ENCODE data around the gene TENM4. TPM values are rescaled to one million over a fixed set of nuclear protein-coding genes. Genes with fewer than 3 reads are reported as not detected.

Gene TENM4
- polyA plus RNA-seq, 12 donors = 6.1 to 12.6 (median 7.8) TPM; not detected in 1

DNA sequence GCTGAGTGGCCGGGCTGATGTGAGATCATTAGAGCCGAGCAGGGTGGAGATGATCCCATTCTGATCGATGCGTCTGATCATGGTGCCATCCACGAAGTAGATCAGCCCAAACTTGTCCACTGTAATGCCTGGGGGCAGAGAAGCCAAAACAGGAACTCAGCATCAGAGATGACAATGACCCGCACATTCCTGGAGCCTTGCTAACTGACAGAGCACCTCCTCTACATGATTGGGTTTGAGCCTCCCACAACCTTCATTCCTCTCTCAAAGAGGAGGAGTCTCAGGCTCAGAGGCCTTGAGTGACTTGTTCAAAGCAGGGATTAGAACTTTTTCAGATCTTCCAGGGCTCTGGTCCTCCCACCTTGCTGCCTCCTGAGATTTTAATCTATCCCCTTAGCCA, 732.4 kb downstream of the TENM4 start:
- DNase-seq = no peak

DNA sequence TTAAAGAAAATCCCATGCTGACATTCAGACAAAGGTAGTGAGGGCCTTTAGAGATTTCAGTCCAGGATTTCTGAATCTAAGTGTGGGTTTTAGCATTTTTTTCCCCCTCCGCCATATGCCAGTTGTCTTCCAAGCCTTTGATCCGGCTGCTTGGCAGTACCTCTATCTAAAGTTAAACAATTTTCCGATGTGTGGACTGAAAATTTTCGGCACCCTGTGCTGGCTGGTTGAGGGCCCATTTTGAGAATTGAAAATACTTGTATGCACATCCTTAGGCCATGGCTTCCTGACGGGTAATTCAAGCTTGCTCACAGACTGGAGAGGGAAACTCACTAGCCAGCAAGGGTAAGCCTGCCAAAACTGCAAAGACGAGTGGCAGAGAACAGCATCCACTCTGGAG, 734.3 kb downstream of the TENM4 start:
- DNase-seq = peak; percentile 11

DNA sequence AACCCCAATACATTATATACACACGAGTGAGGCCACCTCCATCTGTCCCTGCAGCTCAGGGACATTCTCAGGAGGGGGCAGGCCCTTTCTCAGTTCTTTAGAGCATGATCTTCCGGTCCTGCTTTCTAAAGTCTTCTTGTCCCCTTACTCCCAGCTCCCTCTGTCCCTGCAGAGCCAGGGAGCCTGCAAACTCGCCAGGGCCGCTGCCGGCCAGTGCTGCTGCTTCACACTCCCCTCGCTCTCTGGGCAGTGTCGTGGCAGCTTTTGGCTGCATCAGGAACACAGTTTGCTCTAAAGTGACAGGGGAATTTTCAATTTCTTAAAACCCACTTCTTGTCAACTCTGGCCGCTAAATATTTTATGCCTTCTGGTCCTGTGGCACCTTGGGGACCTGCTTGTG, 736.0 kb downstream of the TENM4 start:
- DNase-seq = no peak

DNA sequence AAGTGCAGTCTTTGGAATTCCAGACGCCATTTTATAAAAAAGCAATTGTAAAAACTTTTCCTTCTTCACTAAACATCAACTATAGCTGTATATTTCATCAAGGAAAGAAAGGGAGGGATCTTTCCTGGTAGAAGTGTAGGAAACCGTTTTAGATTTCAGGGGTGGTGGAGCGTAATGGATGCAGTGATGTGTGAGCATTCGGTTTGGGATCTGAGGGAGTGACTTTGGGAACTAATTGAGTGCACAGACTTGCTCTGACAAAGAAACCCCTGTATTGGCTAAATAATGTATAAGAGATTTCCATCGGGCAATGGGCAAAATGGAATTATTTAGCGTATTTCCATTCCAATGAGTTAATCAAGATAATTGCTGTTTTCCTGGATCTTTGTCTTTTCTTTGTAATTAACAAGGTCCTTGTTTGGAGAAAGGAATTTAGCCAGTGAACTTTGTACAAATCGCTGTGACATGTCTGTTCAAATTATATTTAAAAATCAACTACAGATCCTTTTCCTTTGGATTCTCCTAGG, 741.2 kb downstream of the TENM4 start:
- no peak for DNase-seq

DNA sequence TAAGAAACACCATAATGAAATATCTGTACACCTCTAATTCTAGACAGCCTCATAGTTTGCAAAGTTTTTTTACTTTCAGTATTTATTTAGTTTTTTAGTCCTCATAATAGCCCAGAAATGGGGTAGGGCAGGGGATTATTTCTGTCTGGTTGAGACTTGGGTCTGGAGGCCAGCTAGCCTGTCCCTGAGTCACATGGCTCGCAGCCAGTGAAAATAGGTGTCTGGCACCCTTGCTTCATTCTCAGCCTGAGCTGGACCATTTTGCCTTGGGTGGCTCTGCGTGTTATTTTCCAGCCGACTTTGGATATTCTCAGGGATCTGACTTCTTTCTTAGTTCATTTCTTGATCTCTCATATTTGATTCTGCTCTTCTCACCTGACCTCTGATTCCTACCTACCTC, 742.2 kb downstream of the TENM4 start:
- DNase-seq = no peak

DNA sequence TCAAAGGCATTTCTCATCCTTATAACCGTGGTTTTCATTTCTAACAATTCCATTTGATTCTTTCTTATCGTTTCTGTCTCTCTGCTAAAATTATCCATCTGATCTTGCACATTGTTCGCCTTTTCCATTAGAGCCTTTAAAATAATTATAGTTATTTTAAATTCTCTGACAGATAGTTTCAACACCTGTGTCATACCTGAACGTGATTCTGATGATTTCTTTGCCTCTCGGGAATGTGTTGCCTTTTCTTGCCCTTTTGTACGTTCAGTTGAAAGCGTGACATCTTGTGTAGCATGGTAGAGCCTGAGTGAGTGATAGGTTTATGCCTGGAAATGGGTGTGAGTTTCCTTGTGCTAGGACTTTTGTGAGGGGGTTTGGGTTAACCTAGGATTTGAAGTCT, 744.7 kb downstream of the TENM4 start:
- DNase-seq = no peak

DNA sequence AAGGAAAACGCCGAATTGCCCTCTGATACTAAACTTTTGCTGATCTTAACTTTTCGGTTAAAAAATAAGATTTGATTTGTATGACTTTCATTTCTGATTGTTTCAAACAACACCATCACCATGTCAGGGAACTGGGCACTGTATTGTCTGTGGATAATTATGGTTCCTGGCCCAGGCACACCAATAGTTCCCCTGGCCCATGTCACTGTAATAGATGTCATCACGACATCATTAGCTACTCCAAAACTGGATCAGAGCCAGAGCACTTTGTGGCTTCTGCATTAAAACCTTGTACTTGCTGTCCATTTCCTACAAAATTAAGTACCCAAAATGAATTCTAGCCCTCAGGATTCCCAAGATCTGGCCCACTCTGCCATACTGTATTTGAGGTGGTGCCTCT, 746.7 kb downstream of the TENM4 start:
- no peak for DNase-seq

DNA sequence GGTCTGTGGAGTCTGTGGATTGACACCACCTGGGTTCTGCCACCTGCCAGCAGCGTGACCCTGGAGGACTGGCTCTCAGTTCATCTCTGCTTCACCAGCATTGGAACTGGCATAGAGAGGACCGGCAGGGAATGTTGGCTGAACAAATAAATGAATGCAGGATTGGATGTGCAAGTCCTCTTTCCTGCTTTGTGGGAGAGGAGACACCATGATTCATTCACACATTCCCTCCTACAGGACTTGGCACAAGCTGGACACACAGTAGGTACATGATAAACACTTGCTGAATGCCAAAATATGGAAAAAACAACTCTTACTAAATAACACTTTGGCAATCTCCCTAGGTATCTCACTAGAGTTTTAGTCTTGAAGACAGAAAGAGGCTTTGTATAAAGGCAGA, 749.6 kb downstream of the TENM4 start:
- DNase-seq = no peak

DNA sequence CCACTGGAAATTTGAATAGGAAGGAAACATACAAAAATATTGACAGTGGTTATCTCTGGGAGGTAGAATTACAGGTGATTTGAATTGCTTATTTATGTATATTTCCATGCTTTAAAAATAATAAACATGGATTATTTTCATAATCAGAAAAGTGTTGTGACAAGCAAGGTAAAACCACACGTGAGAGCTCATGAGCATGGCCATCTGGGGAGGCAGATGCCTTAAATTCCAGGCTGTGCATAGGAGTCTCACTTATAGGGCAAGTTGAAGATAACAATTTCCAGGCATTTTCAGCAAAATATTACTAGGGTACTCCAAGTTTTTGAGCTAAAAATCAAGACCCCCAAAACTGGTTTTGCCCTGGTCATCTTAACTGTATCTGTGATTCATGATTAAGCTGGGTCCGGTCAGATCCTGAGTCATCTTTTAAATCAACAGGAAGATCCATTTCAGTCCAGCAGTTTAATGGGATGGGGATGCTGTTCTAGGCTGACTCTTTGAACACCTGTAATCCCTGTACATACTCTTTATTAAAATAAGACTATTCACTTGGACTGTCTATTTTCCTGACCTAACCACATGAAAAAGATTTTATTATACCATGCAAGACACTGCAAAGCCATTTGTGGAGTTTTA, 750.4 kb downstream of the TENM4 start:
- no peak for DNase-seq

DNA sequence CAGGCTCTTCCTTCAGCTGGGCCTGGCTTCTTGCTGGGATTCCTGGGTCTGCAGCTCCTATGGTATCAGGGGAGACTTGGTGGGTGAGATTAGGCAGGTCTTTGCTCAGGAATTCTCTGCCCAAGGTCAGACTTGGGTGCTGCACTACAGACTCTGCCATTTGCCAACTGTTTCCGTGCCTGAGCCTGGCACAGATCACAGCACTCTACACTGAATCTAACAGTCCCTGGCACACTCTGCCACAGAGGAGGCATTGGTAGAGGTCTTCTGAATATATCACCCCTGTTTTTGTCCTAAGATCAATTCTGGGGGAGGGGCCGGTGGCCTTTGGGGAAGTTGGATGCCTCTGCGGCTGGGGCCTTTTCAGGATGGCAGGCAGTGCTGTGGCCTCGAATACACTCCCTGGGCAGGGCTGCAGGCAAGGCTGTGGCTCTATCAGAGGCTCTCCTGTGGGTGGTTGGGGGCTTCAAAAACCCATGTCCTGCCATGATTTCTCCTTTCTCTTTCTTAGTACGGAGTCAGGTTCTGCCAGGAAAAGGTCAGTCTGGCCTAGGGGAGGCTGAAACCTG, 751.2 kb downstream of the TENM4 start:
- no peak for DNase-seq

DNA sequence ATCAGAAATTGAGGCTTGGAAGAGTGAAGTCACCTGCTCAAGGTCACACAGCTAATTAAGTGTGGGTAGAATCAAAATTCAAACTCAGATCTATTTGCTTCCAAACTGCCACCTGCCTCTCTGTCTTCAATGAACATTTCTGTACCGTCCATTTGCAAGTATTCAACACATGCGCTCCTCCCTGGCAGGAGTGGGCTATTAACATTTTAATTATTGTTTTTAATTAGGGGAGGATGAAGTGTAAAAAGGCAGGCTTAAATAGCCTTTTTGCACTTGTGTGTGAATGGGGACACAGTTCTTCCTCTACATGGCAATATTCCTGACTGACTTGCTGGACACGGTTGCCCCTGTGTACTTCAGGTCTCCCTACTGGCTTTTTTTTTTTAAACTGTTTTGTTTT, 751.7 kb downstream of the TENM4 start:
- DNase-seq = no peak

DNA sequence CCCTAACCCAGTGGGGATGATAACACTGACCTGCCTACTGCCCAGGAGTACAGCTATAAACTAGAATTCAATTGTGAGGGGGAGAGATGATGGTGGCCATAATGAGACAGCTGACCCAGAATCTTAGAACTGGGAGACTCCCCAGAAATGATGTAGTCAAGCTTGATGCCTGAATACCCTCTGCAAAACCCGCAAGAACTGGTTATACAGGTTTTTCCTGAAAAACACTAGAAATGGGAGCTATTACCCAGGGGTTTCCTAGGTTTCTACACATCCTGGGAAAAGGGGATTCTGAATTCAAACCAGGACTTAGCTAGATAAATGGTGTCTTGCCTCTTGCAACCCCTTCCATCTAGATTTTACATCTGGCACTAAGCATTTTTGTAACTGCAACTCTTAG, 752.4 kb downstream of the TENM4 start:
- DNase-seq = no peak

DNA sequence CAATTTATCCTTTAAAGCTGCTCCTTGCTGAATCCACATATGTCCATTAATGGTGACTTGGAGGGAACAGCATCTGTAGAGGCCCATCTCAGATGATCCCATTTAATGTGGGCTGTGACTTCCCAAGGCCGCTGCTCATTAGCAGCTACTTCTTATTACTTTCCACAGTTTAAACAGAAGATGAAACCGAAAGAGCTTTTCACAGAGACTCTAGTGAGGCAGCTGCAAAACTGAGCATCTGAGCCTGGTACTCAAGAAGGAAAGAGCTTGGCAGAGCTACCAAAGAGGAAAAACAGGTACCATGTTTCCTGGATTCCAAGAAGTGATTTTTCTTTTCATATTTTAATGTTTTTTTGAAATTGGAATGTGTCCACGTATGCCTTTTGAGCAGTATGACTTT, 755.7 kb downstream of the TENM4 start:
- peak; percentile 3 for DNase-seq

DNA sequence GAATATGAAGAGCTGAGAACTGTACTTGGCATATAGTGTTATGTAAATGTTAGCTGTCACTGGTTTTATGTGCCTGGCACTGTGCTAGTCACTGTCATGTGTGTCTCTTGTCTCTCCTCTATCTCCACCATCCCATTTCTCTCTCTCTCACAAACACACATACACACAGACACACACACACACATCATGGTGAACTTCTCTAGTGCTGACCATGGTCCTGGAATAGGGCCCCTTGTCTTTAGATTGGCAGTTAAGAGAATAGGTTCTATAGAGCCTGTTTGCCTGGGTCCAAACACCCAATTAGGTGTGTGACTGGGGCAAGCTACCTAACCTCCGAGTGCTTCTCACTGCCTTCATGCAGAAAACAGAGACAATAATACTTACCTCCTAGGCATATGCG, 756.5 kb downstream of the TENM4 start:
- DNase-seq = no peak

DNA sequence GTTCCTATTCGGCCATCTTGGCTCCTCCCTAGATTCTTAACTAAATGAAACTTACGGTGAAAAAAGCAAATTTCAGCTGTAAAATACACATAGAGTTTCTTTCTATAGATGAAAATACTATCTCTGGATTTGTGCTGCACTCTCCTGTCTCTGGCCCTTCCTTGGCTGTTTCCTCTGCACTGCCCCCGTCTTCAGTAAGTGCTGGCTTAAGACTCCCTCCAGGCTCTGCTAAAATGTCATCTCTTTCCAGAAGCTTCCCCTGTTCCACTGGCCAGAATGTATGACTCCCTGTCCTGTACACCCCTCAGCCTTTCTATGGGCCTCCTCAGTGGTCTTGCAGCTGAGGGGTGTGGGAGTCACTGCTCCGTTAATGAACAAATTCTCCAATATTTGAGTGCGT, 757.1 kb downstream of the TENM4 start:
- DNase-seq = no peak

DNA sequence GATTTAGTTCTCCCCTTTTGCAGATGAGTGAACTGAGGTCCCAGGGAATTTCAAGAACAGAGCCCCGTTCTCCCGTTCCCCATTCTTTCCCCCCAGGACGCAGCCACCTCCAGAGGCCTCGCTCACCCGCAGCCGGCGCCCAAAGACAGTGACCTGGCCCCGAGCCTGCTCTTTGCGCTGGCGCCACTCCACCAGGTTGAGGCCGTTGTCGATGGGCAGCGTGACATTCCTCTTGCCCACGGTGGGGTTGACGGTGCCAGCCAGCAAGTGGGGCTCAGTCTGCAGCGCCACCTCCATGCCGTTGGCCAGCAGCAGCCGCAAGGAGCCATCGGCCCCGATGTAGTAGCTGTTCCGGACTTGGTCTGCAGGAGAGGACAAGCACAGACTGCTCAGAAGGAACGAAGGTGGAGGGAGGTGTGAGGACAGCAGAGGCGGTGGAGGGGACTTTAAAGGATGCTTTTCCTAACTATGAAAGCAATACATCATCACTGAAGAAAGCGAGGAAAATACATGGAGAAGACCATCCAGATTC, 764.7 kb downstream of the TENM4 start:
- DNase-seq = no peak

DNA sequence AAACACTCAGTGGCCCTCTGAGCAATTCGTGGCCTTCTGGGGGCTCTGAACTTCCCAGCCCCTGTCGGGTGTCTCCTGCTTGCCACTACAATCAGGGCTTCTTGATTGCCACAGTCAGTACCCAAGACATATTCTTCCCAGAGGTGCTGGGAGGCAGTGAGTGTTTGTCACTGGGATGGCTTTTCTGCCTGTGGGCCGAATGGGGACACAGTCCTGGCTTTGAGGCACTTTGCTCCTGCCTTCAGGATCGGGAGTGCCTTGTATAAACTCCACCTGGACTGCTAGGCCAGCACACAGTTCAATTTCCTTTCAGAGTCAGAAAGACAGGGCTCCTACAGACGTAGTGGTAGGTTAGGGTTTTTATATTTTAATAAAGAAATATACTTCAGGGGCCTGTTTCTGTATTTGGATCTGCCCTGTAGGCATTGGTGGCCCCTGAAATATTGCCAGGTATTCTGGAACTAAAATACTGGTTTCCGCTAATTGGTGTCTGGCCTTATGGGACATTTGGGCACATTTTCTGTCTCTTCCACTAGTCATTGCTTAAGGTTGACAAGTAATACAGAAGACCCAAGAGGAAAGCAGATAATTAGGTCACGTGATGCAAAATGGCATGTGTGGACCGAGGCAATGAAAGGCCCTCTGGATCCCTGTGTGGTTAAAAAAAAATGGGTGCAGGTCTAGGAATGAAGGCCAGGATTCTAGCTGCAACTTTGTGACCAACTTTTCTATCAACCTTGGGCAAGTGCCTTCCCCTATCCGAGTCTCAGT, 767.8 kb downstream of the TENM4 start:
- no peak for DNase-seq

DNA sequence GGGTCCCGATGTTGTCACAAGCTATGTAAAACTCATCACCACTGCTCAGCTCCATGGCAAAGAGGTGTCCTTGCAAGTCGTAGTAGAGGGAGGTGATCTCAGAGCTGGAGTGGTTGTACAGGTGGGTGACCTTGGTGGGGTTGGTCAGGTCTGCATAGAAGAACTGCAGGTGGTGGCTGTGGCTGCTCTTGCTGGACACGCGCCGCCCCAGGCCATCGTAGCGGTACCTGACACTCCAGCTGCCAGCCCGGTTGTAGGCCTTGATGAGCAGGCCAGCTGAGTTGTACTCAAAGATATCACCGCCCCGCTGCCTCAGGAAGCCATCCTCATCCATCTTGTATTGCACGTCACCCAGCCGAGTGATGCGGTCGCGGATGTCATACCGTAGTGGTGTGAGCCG, 771.6 kb downstream of the TENM4 start:
- DNase-seq = no peak

DNA sequence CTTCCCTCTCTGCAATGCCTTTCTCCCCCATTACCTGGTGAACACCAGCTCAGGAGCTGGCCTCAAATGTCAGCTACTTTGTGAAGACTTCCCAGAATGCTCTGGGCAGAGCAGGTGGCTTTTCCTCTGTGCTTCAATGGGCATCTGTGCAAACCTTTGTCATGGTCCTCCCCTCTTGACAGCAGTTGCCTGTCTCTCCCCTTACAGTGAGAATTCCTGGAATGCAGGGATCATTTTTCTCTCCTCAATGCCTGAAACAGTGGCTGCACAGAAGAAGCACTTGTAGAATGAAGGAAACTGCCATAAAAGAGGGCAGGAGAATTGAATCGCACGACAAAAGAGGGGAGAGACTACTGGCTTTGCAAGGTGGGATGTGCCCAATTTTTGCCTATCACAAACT, 773.4 kb downstream of the TENM4 start:
- DNase-seq = no peak

DNA sequence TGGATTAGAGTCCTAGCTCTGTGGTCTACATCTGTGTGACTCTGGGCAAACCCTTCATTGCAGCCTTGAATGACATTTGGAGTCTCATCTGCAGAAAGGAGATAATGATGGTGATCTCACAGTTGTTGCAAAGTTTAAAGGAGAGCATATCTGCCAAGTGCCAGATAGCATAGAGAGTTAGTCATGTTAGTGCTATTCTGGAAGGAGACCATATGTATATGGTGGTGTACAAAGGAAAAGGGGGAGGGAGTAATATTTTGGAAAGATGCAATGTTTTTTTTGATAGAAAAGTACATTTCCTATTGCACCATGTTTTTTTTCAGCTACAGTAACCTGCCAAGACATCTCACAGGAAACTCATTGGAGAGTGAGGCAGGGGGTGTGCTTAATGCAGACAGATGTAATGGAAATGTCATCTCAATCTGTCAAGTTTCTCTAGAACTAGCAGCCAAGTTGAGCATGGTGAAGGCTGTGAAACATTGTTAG, 774.1 kb downstream of the TENM4 start:
- DNase-seq = no peak

DNA sequence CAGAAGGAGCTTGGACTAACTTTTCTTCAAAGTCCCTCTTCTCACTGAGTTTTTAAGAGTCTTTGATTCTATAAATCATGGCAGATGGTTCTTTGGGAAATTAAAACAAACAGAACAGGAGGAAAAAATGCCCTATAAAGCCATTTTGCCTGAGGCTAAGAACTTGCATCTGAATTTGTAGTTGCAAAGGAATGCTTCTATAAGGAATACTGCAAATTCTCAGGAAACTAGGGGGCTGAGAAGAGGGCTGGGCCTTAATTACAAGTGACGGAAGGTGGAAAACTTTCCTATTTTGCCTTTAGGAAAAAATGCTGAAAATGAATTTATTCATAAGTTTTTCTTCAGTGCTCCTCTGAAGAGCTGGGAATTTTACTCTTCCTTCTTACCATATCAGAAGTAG, 776.2 kb downstream of the TENM4 start:
- DNase-seq = no peak

DNA sequence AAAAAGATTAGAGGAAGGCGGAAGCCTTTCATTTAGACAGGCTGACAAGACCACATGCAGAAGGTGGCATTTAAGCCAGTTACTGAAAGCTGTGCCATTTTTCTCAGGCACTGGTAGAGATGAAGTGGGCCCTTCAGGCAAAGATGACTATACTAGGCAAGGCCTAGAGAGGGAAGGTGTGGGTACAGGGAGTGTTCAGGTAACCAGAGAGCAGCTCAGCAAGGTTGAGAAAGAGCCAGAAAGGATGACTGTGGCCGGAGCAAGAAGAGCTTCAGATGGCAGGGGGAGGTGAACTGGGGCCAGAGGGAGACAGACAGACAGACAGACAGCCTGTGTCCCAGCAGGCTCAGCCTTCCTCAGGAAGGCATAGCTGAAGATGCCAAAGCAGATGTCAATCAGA, 778.0 kb downstream of the TENM4 start:
- DNase-seq = no peak

DNA sequence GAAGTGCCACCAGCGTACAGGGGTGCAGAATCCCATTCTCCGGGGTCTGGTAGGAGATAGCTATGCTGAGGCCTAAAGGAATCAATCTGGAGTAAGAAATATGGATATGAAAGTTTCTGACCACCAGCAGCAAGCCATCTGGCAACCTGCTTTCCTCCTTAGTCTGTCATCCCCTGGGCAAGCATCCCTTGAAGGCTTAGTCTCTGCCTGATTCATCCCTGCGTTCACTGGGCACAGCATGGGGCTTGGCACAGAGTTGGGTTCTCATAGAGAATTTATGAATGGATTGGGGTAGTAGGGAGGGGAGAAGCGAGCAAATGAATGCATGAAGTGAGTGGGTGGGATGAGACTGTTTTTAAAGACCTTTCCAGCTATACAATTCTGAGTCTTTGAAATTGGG, 780.4 kb downstream of the TENM4 start:
- no peak for DNase-seq
